Parietal lobe (tissue), 2 donors: ENCODE results near the gene DCTN2. TPM values are rescaled to one million over a fixed set of nuclear protein-coding genes. Genes with fewer than 3 reads are reported as not detected.

ENCODE experiments used
- small RNA-seq: library from RNA; depleted of rRNA; stranded (forward); fragments of <200 nt; gene quantifications from one replicate; pipeline ENCODE3, GENCODE V24; 2014; ENCODE audit warnings: low replicate concordance
- total RNA-seq: library from RNA; depleted of rRNA; stranded (reverse); fragments of >200 nt; gene quantifications from one replicate; pipeline ENCODE4 v1.2.3, GENCODE V29; 2014

Gene DCTN2
- total RNA-seq = 153 TPM

GRCh38 chr12:57546438-57547287 lies at the start of gene DCTN2:
Gene DCTN2 (minus strand): TSS chr12:57547192. CDS start chr12:57547063, 129 bp downstream.

DNA sequence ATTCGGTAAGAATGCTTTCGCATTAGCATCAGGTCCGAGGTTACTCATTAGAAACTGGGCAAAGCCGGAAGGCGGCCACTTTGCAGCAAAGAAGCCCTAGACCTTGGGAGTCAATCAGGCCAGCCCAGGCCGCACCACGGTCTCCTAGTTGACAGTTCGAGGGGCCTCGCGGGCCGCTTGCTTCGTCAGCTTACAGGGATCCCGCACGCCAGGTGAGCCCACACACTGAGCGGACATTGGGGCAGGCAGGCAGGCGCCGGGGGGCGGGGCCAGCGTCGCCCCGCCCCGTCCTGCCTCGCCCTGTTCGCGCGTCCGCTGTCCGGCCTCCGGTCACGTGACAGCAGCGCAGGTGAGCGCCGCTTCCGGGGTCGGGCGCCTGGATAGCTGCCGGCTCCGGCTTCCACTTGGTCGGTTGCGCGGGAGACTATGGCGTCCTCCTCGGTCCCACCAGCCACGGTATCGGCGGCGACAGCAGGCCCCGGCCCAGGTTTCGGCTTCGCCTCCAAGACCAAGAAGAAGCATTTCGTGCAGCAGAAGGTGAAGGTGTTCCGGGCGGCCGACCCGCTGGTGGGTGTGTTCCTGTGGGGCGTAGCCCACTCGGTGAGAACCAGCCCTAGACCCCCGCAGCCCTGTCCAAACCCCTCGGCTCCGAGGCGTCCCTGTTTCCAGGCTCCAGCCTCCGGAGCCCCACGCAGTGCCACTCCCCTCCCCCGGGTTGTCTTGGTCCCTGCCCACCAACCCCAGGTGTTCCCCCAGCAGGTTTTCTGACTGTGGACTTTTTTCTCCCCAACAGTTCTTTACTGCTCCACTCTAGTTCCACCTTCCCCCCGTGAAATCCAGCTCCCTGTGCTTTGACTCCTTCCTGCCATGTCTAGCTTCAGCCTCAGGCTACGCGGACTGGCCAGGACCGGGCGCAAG lies 44.1 kb upstream of the DCTN2 start, which contains the start of gene PIP4K2C:
PIP4K2C (plus strand) TSS at position 329 of the 918 bp plus-strand sequence; CDS start at position 427, 98 bp downstream.

GRCh38 chr12:57549909-57550640 lies 3.1 kb upstream of the DCTN2 start, which contains the start of gene KIF5A:
Gene KIF5A (plus strand): TSS chr12:57550044. CDS start chr12:57550272, 228 bp downstream.

DNA sequence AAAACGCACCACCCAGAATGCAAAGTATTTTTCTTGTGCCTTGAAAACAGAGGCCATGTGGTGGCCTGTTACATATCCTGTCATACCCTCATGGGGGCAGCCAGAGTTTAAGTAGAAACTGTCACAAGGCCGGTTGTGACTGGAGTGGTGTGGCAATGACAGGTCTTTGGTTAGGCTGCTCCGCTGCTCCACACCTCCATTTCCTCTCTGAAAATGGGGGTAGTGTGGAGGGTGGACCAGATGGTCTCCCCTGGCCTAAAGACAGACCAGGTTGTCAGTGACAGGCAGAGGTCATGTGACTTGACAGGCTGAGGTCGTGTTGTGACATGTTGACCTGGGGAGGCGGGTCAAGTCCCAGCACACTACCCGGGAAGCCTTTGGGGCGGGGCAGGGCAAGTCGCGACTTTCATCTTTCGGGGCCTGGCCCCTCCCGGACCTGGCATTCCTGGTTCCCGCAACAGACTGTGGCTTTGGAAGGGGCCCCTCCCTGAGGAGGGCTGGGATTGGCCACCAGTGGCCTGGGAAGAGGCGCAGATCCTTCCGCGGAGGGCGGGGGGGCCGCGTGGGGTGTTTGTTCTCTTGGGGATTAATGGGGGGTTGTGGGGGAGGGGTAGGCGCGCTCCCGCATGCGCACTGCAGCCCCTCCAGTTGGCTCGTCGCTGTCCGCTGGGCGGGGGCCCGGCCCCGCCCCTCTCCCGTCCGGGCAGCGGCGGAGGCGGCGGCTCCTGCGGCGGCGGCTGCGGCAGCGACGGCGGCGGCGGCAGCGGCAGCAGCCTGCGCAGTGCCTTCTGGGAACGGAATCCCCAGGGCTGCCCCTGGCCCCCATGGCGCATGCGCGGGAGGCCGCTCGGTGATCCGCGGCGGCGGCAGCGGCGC lies 24.7 kb downstream of the DCTN2 start, which contains the start of gene MBD6:
MBD6 (plus strand) TSS at position 814 of the 876 bp plus-strand sequence. CDS start 1,480 bp downstream, outside the sequence.

GRCh38 chr12:57520053-57520818 lies 26.8 kb downstream of the DCTN2 start, which contains the start of gene DDIT3:
Gene DDIT3 (minus strand): TSS chr12:57520514. CDS start chr12:57517406, 3,108 bp downstream.

DNA sequence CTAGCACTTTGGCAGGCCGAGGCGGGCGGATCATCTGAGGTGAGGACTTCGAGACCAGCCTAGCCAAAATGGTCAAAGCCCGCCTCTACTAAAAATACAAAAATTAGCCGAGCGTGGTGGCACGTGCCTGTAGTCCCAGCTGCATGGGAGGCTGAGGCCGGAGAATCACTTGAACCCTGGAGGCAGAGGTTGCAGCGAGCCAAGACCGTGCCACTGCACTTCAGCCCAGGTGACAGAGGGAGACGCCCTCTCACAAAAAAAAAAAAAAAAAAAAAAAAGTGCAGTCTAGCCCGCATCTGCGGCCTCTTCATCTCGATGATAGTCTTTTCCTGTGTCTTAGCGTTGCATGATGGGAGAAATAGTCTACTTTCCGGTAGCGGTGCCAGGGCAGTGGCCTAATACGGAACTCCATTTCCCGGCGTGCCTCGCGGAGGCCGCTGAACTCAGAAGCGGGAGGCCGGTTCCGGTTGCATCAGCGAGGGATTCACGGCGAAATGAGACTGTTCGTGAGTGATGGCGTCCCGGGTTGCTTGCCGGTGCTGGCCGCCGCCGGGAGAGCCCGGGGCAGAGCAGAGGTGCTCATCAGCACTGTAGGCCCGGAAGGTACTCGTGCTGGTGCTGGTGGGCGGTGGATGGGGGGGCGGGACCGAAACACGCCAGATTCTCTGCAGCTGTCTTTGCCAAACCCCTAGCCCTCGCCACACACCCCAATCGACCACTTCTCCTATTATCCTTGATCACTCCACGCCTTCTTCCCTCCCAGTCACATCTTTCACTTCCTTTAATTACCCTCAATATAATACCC lies 59.2 kb downstream of the DCTN2 start, which contains the start of gene MARS1:
MARS1 (plus strand) TSS at position 472 of the 805 bp plus-strand sequence; CDS start at position 495, 23 bp downstream.

Small RNA genes within 50 kb of the gene (small RNA-seq; reads per million reads assigned to genes)
- not detected for gene MIR616

Other genes starting within 250 kb of the DCTN2 start
- gene R3HDM2, start 116.1 kb downstream of the DCTN2 start, total RNA-seq = 38.5 TPM
- not detected for gene INHBC, start 112.4 kb downstream of the DCTN2 start, total RNA-seq
- not detected for gene INHBE, start 91.9 kb downstream of the DCTN2 start, total RNA-seq
- 0.63 TPM for gene GLI1, start 87.4 kb downstream of the DCTN2 start, total RNA-seq
- gene ARHGAP9, start 67.3 kb downstream of the DCTN2 start, total RNA-seq = 0.94 TPM
- gene MARS1, start 59.1 kb downstream of the DCTN2 start, total RNA-seq = 122 TPM
- gene DDIT3, start 26.7 kb downstream of the DCTN2 start, total RNA-seq = 3.8 TPM
- 6.3 TPM for gene MBD6, start 24.4 kb downstream of the DCTN2 start, total RNA-seq
- gene KIF5A, start 2.9 kb upstream of the DCTN2 start, total RNA-seq = 97.0 TPM
- 13.8 TPM for gene PIP4K2C, start 44.0 kb upstream of the DCTN2 start, total RNA-seq
- 81.7 TPM for gene DTX3, start 57.6 kb upstream of the DCTN2 start, total RNA-seq
- gene ARHGEF25, start 64.2 kb upstream of the DCTN2 start, total RNA-seq = 40.7 TPM
- gene B4GALNT1, start 86.0 kb upstream of the DCTN2 start, total RNA-seq = 103 TPM
- 115 TPM for gene OS9, start 146.9 kb upstream of the DCTN2 start, total RNA-seq
- gene AGAP2, start 191.6 kb upstream of the DCTN2 start, total RNA-seq = 40.7 TPM
- gene TSPAN31, start 197.8 kb upstream of the DCTN2 start, total RNA-seq = 25.7 TPM
- gene CDK4, start 205.1 kb upstream of the DCTN2 start, total RNA-seq = 55.4 TPM
- gene MARCHF9, start 207.9 kb upstream of the DCTN2 start, total RNA-seq = 18.8 TPM
- 0.94 TPM for gene CYP27B1, start 219.9 kb upstream of the DCTN2 start, total RNA-seq
- gene METTL1, start 224.9 kb upstream of the DCTN2 start, total RNA-seq = 2.8 TPM
- 2.5 TPM for gene EEF1AKMT3, start 225.4 kb upstream of the DCTN2 start, total RNA-seq
- 24.1 TPM for gene TSFM, start 235.6 kb upstream of the DCTN2 start, total RNA-seq